SK-N-SH treated with all-trans-retinoic acid at 6 μM for 48 hours (cell line): Measurements from ENCODE around the gene ZSCAN22.

ENCODE experiments used
- BACH2 ChIP-seq: fragments of 250-450 bp; sonication (Bioruptor Pico); IDR thresholded peaks from 2 replicates; pipeline ENCODE4 v1.9.0; 2021; ENCODE audit warnings: mild to moderate bottlenecking, borderline replicate concordance
- ESRRG ChIP-seq: fragments of 250-450 bp; sonication (Bioruptor Pico); IDR thresholded peaks from 2 replicates; pipeline ENCODE4 v1.6.1; 2021; ENCODE audit warnings: mild to moderate bottlenecking
- PPARA ChIP-seq: fragments of 250-450 bp; sonication (Bioruptor Pico); IDR thresholded peaks from 2 replicates; pipeline ENCODE4 v1.5.0; 2020; ENCODE audit warnings: mild to moderate bottlenecking, borderline replicate concordance
- TCF4 ChIP-seq: fragments of 250-450 bp; sonication (Bioruptor Pico); IDR thresholded peaks from 2 replicates; pipeline ENCODE4 v1.8.0; 2021; ENCODE audit warnings: mild to moderate bottlenecking, moderate library complexity, borderline replicate concordance
- TOX ChIP-seq: fragments of 250-450 bp; sonication (Bioruptor Pico); IDR thresholded peaks from 2 replicates; pipeline ENCODE4 v1.8.0; 2021; ENCODE audit warnings: mild to moderate bottlenecking, moderate library complexity, borderline replicate concordance
- ZC3H10 ChIP-seq: fragments of 250-450 bp; sonication (Bioruptor Pico); IDR thresholded peaks from 2 replicates; pipeline ENCODE4 v1.5.1; 2021; ENCODE audit warnings: mild to moderate bottlenecking, moderate library complexity
- ZFP3 ChIP-seq: fragments of 250-450 bp; sonication (Bioruptor Pico); IDR thresholded peaks from 2 replicates; pipeline ENCODE4 v1.5.0; 2020; ENCODE audit warnings: mild to moderate bottlenecking, moderate library complexity
- ZFP30 ChIP-seq: fragments of 450-650 bp; formaldehyde crosslinking; IDR thresholded peaks from 2 replicates; pipeline ENCODE4 v1.5.0; 2022; ENCODE audit warnings: mild to moderate bottlenecking, moderate library complexity
- ZNF70 ChIP-seq: fragments of 450-650 bp; formaldehyde crosslinking; IDR thresholded peaks from 2 replicates; pipeline ENCODE4 v1.5.0; 2020; ENCODE audit warnings: mild to moderate bottlenecking, moderate library complexity
- TF ChIP-seq, protein P1 (sequence below): fragments of 250-450 bp; sonication (Bioruptor Pico); IDR thresholded peaks from 2 replicates; pipeline ENCODE4 v1.8.0; 2020; ENCODE audit warnings: mild to moderate bottlenecking, moderate library complexity, borderline replicate concordance

DNA sequence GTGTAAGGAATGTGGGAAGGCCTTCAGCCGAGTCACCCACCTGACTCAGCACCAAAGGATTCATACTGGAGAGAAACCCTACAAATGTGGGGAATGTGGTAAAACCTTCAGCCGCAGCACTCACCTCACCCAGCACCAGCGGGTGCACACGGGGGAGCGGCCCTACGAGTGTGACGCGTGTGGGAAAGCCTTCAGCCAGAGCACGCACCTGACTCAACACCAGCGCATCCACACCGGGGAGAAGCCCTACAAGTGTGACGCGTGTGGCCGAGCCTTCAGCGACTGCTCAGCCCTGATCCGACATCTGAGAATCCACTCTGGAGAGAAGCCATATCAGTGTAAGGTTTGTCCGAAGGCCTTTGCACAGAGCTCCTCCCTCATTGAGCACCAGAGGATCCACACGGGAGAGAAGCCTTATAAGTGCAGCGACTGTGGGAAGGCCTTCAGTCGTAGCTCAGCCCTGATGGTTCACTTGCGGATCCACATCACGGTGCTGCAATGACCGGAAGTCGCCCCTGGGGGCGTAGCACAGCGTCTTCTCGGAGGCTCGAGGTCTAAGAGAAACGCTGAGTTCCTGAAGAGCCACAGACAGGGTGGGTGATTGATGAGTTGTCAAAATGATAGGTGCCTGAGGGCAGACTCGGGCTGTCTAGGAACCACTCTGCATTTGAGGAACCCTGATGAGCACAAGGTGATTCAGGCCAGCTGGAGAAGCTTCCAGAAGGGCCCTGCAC is 12.2 kb downstream of the ZSCAN22 start:
- no peak for TF ChIP-seq ZC3H10
- TF ChIP-seq ZFP30 (CRISPR knock-in tag) = no peak
- TF ChIP-seq ZFP3 (CRISPR knock-in tag) = no peak
- TF ChIP-seq, protein P1, sequence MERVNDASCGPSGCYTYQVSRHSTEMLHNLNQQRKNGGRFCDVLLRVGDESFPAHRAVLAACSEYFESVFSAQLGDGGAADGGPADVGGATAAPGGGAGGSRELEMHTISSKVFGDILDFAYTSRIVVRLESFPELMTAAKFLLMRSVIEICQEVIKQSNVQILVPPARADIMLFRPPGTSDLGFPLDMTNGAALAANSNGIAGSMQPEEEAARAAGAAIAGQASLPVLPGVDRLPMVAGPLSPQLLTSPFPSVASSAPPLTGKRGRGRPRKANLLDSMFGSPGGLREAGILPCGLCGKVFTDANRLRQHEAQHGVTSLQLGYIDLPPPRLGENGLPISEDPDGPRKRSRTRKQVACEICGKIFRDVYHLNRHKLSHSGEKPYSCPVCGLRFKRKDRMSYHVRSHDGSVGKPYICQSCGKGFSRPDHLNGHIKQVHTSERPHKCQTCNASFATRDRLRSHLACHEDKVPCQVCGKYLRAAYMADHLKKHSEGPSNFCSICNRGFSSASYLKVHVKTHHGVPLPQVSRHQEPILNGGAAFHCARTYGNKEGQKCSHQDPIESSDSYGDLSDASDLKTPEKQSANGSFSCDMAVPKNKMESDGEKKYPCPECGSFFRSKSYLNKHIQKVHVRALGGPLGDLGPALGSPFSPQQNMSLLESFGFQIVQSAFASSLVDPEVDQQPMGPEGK = no peak
- TF ChIP-seq ESRRG = no peak
- no peak for TF ChIP-seq ZNF70 (CRISPR knock-in tag)
- TF ChIP-seq PPARA (CRISPR knock-in tag) = no peak
- no peak for TF ChIP-seq TCF4
- TF ChIP-seq BACH2 (CRISPR knock-in tag) = no peak
- TF ChIP-seq TOX (CRISPR knock-in tag) = no peak
